Adrenal gland (tissue), 12 donors: ENCODE results near the gene FAM89B. TPM values are rescaled to one million over a fixed set of nuclear protein-coding genes. Genes with fewer than 3 reads are reported as not detected.

Experiments
- DNase-seq, 7 donors: peaks; one replicate each; pipeline ENCODE4 v3.0.0-alpha.2; 2019 to 2020
- H3K27ac ChIP-seq, 5 donors: fragments of 200-600 bp; sonication (generic) in 4 of 5; 1 replicate in 3 of 5; 2 replicates in 2 of 5; pipeline versions ENCODE4 v1.5.1 to v1.8.0; 2016 to 2020; ENCODE audit warnings: mild to moderate bottlenecking in 1 of 5
- H3K27me3 ChIP-seq: fragments of 200-600 bp; 2 replicates; pipeline ENCODE4 v1.8.0; 2021
- H3K36me3 ChIP-seq, 2 donors: fragments of 200-600 bp; replicated peaks in 1 of 2; 1 replicate in 1 of 2; 2 replicates in 1 of 2; pipeline versions ENCODE4 v1.5.1 to v1.8.0; 2018 to 2022
- H3K4me1 ChIP-seq, 2 donors: fragments of 200-600 bp; replicated peaks in 1 of 2; 1 replicate in 1 of 2; 2 replicates in 1 of 2; pipeline versions ENCODE4 v1.5.1 to v1.8.0; 2018 to 2021
- H3K4me3 ChIP-seq, 4 donors: fragments of 200-600 bp; sonication (generic) in 3 of 4; one replicate each; pipeline ENCODE4 v1.5.1; 2016 to 2018
- H3K9me3 ChIP-seq, 3 donors: fragments of 200-600 bp; sonication (generic) in 1 of 3; replicated peaks in 1 of 3; 1 replicate in 2 of 3; 2 replicates in 1 of 3; pipeline versions ENCODE4 v1.5.1 to v1.8.0; 2016 to 2021
- POLR2A ChIP-seq, 2 donors: fragments of 450-650 bp; IDR thresholded peaks; one replicate each; pipeline ENCODE4 v1.6.1; 2017; ENCODE audit warnings: antibody characterized with exemption in 2 of 2, mild to moderate bottlenecking in 2 of 2, moderate library complexity in 1 of 2
- WGBS, 4 donors: extraction: QIAGEN DNeasy Blood & Tissue Kit in 2 of 4; methylation state at CpG; one replicate each; pipeline versions ENCODE4 v1.1.5 to v1.1.7; 2013 to 2017; 5-methylcytosine and 5-hydroxymethylcytosine counted together
- intact Hi-C, 2 donors: fragments of 100-400 bp; cut with DNase I; formaldehyde crosslinking; loops; one replicate each; pipeline versions ENCODE4 v1.14.1 to v1.15.0; 2022 to 2023
- polyA plus RNA-seq, 3 donors: library from polyadenylated mRNA; stranded (reverse); fragments of 200-250 nt in 2 of 3; fragments of 350-450 nt in 1 of 3; fragmentation: Illumina TruSeq in 1 of 3; extraction: RNeasy Lipid Tissue Mini Kit (QIAGEN cat#74804) in 1 of 3; gene quantifications; one replicate each; pipeline ENCODE4 v1.2.3, GENCODE V29; 2013 to 2014
- total RNA-seq, 9 donors: library from RNA; depleted of rRNA in 4 of 9; stranded (reverse); fragments of >200 nt in 4 of 9; fragments of 120-200 nt in 1 of 9; fragmentation: NEBNext Ultra II Directional in 1 of 9; extraction: Animal tissue kit (Norgen Biotek cat#: 25700) in 1 of 9; gene quantifications; one replicate each; pipeline versions ENCODE4 v1.1.0 to v1.2.4, GENCODE V29; 2013 to 2023
- TF ChIP-seq, protein P1 (sequence below), 6 experiments: fragments of 450-650 bp in 4 of 6; fragments of 200-600 bp in 2 of 6; sonication (generic) in 1 of 6; IDR thresholded peaks; 1 replicate in 5 of 6; 2 replicates in 1 of 6; pipeline versions ENCODE4 v1.5.1 to v1.8.0; 2016 to 2021; ENCODE audit warnings: antibody characterized with exemption in 6 of 6, mild to moderate bottlenecking in 2 of 6, moderate library complexity in 1 of 6
- donor health status: healthy with polysubstance abuse.
- donor health status: Bipolar disorder and iron deficiency.
- donor health status: DM: yes; HTN: yes; CAD: no.
- donor health status: DM: no; HTN: no; CAD: no.
- donor health status: DM: no; HTN: no; CAD: no.
- donor health status: DM: yes; HTN: yes; CAD: no.

Gene FAM89B
- total and polyA plus RNA-seq, 12 donors = 7.0 to 77.1 (median 45.9) TPM

DNA sequence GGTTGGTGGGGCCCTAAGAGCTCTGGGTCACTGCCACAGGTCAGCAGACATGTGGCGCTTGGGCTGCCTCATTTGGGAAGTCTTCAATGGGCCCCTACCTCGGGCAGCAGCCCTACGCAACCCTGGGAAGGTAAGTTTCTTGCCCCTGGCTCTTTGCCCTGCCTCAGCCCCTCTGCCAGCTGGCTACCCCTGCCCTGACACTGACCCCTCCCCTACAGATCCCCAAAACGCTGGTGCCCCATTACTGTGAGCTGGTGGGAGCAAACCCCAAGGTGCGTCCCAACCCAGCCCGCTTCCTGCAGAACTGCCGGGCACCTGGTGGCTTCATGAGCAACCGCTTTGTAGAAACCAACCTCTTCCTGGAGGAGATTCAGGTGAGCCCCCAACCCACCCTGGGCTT, 45.6 kb upstream of the FAM89B start:
- no peaks in the 10 kb centered on the region for H3K9me3 ChIP-seq
- TF ChIP-seq, protein P1, sequence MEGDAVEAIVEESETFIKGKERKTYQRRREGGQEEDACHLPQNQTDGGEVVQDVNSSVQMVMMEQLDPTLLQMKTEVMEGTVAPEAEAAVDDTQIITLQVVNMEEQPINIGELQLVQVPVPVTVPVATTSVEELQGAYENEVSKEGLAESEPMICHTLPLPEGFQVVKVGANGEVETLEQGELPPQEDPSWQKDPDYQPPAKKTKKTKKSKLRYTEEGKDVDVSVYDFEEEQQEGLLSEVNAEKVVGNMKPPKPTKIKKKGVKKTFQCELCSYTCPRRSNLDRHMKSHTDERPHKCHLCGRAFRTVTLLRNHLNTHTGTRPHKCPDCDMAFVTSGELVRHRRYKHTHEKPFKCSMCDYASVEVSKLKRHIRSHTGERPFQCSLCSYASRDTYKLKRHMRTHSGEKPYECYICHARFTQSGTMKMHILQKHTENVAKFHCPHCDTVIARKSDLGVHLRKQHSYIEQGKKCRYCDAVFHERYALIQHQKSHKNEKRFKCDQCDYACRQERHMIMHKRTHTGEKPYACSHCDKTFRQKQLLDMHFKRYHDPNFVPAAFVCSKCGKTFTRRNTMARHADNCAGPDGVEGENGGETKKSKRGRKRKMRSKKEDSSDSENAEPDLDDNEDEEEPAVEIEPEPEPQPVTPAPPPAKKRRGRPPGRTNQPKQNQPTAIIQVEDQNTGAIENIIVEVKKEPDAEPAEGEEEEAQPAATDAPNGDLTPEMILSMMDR (IDR thresholded peaks at IDR 0.05) = no peak
- TF ChIP-seq POLR2A (IDR thresholded peaks at IDR 0.05) = no peak
- intact Hi-C loops = no loop called here
- no peaks in the 10 kb centered on the region for H3K27me3 ChIP-seq
- WGBS, 4 donors = 88 to 100% (median 90%) methylated on average over 2 to 8 of the region's 8 CpGs
- no peak overlapping the region for H3K4me3 ChIP-seq
- H3K27ac ChIP-seq = peak overlapping the region in 1 of 5 donors; percentile 92
- DNase-seq = no peak
- peaks cover 32 to 45% of the 10 kb centered on the region in 2 donors for H3K4me1 ChIP-seq
- peaks cover 0 to 55% of the 10 kb centered on the region in 2 donors for H3K36me3 ChIP-seq

DNA sequence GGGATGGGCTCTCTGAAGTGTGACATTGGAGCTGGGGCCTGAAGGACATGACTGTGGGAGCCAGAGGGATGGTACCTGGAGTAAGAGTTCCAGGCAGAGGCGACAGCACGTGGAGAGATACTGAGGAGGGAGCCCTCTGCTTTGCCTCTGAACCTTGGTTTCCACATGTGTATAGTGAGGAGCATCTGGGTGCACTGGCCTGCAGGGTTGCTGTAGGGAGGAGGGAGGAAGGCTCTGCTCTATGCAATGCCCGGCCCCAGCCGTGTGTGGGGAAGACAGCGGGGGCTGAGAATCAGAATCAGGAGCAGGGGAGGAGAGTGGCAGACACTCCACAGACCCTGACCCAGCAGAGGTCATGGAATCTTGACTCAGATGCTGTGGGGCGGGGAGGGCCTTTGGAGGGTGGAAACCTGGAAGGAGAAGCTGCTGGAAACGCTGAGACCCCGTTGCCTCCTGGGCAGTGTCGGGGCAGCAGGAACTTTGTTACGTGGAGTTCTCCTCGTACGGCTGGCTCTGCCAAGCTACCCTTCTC, 43.5 kb upstream of the FAM89B start:
- Histone ChIP-seq H3K27me3 (no peaks in the 10 kb centered on the region), H3K4me1 (peaks cover 32 to 44% of the 10 kb centered on the region in 2 donors), H3K36me3 (peaks cover 0 to 73% of the 10 kb centered on the region in 2 donors), H3K9me3 (no peaks in the 10 kb centered on the region), H3K27ac (peak overlapping the region in 4 of 5 donors; percentile 57 to 82 (median 68)), H3K4me3 (no peak overlapping the region)
- intact Hi-C loops = no loop called here
- WGBS, 4 donors = 36 to 45% (median 42%) methylated on average over 12 of the region's 12 CpGs
- peak in 4 of 7 donors; percentile 48 to 59 (median 52) for DNase-seq
- no peak for TF ChIP-seq POLR2A (IDR thresholded peaks at IDR 0.05)
- TF ChIP-seq, protein P1 (IDR thresholded peaks at IDR 0.05) = no peak

DNA sequence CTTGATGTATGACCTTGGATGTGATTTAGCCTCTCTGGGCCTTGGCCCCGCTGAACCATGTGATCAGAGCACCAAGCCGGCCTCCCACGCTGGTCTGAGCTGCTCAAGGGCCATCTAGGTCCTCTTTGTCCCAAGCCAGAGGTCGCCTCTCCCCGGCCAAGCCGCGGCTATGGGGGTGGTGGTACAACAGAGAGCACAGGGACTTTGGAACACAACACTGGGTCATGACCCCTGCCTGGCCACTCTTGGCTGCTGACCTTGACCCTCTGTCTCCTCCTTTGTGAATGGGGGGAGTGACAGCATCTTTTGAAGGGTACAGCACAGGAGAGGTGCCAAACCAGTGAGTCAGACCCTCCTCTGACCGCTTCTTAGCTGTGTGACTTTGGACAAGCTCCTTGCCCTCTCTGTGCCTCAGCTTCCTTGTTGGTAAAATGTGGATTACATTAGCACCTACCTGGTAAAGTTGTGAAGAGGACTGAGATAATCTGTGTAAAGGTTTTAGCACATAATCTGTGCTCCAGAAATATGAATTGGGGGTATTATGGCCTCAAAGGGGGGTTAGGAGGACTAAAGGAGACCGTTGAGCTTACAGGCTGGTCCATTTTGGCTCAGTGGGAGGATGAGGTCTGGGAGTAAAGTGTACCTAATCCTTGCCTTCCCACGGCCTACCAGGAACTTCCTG, 42.7 kb upstream of the FAM89B start:
- no peaks in the 10 kb centered on the region for H3K27me3 ChIP-seq
- H3K27ac ChIP-seq = peak overlapping the region; percentile 1 to 82 (median 65)
- WGBS, 4 donors = 28 to 48% (median 39%) methylated on average over 6 to 10 of the region's 10 CpGs
- peaks cover 0 to 73% of the 10 kb centered on the region in 2 donors for H3K36me3 ChIP-seq
- intact Hi-C loops = no loop called here
- H3K4me1 ChIP-seq = peaks cover 25 to 38% of the 10 kb centered on the region in 2 donors
- H3K9me3 ChIP-seq = no peaks in the 10 kb centered on the region
- DNase-seq = peak in 5 of 7 donors; percentile 64 to 78 (median 74)
- no peak overlapping the region for H3K4me3 ChIP-seq
- no peak for TF ChIP-seq POLR2A (IDR thresholded peaks at IDR 0.05)
- TF ChIP-seq, protein P1 (IDR thresholded peaks at IDR 0.05) = no peak

DNA sequence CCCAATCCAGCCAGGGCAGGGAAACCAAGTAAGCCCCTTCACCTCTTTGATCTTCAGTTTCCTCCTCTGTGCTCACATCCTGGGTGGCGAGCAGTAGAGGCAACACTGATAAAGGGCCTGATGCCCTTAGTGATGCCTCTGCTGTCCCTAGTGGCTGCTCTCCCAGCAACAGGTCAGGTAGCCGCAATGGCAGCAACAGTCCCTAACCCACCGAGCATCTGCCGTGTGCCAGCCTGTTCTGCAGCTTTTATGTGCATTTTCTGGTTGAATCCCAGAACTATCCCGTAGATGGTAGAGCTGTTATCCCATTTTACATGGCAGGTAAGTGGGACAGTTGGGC, 42.2 kb upstream of the FAM89B start:
- DNase-seq = peak in 1 of 7 donors; percentile 33
- Histone ChIP-seq H3K36me3 (peaks cover 0 to 73% of the 10 kb centered on the region in 2 donors), H3K4me1 (peaks cover 25 to 38% of the 10 kb centered on the region in 2 donors), H3K27me3 (no peaks in the 10 kb centered on the region), H3K27ac (peak overlapping the region in 4 of 5 donors; percentile 57 to 82 (median 68)), H3K9me3 (no peaks in the 10 kb centered on the region), H3K4me3 (no peak overlapping the region)
- 71 to 92% (median 74%) methylated on average over 2 to 5 of the region's 5 CpGs for WGBS, 4 donors
- intact Hi-C loops = no loop called here
- TF ChIP-seq, protein P1 (IDR thresholded peaks at IDR 0.05) = peak in 4 of 6 experiments; percentile 18 to 40 (median 24)
- TF ChIP-seq POLR2A (IDR thresholded peaks at IDR 0.05) = no peak
